ENCODE measurements around the gene HERC3. TPM values are rescaled to one million over a fixed set of nuclear protein-coding genes. Genes with fewer than 3 reads are reported as not detected.

The HERC3 gene
- total and polyA plus RNA-seq, 2 donors from 2014 or later: 6.3 to 58.4 TPM

GRCh38 chr4:88597970-88598660 is 5.8 kb downstream of the HERC3 start:
- H3K27ac ChIP-seq (ENCODE audit: low read depth in 2 of 2, low read length in 2 of 2): no peak overlapping the region
- FAIRE-seq: no peak
- TF ChIP-seq CTCF (IDR thresholded peaks at IDR 0.05; ENCODE audit: borderline replicate concordance, extremely low read depth, insufficient read depth): no peak

GRCh38 chr4:88599298-88599697 is 7.0 kb downstream of the HERC3 start:
- no peak overlapping the region for H3K9ac ChIP-seq (ENCODE audit: low read length in 3 of 3)
- intact Hi-C loops (cut with DNase I): no loop called here

More at GRCh38 chr4:88597970-88598660, 5.8 kb downstream of the HERC3 start:
- intact Hi-C loops (cut with DNase I): no loop called here
- Histone ChIP-seq H3K9me3 (ENCODE audit: control insufficient read depth in 2 of 3, insufficient read depth in 1 of 3, low read length in 3 of 3) (no peaks in the 10 kb centered on the region), H3K4me3 (ENCODE audit: low read length in 3 of 3) (no peak overlapping the region), H3K36me3 (ENCODE audit: control insufficient read depth in 2 of 3, insufficient read depth in 3 of 3, low read length in 3 of 3) (peaks cover 0 to 7% (median 3%) of the 10 kb centered on the region in 3 donors), H3K27me3 (ENCODE audit: control insufficient read depth, insufficient read depth, low read length) (no peaks in the 10 kb centered on the region), H3K4me1 (ENCODE audit: control insufficient read depth in 2 of 3, insufficient read depth in 2 of 3, low read depth in 1 of 3, low read length in 3 of 3) (peaks cover 0 to 21% (median 15%) of the 10 kb centered on the region in 3 donors), H3K9ac (ENCODE audit: low read length in 3 of 3) (no peak overlapping the region)
- no peak for DNase-seq

GRCh38 chr4:88599714-88600113 is 7.4 kb downstream of the HERC3 start:
- TF ChIP-seq CTCF (IDR thresholded peaks at IDR 0.05; ENCODE audit: borderline replicate concordance, extremely low read depth, insufficient read depth): no peak
- Histone ChIP-seq H3K9ac (ENCODE audit: low read length in 3 of 3) (no peak overlapping the region), H3K4me3 (ENCODE audit: low read length in 3 of 3) (peak overlapping the region in 2 of 3 donors; percentile 15 to 20), H3K27me3 (ENCODE audit: control insufficient read depth, insufficient read depth, low read length) (no peaks in the 10 kb centered on the region), H3K36me3 (ENCODE audit: control insufficient read depth in 2 of 3, insufficient read depth in 3 of 3, low read length in 3 of 3) (peaks cover 0 to 7% (median 3%) of the 10 kb centered on the region in 3 donors), H3K9me3 (ENCODE audit: control insufficient read depth in 2 of 3, insufficient read depth in 1 of 3, low read length in 3 of 3) (no peaks in the 10 kb centered on the region), H3K27ac (ENCODE audit: low read depth in 2 of 2, low read length in 2 of 2) (no peak overlapping the region), H3K4me1 (ENCODE audit: control insufficient read depth in 2 of 3, insufficient read depth in 2 of 3, low read depth in 1 of 3, low read length in 3 of 3) (peaks cover 0 to 21% (median 15%) of the 10 kb centered on the region in 3 donors)
- intact Hi-C loops (cut with DNase I): no loop called here
- DNase-seq (no peak), FAIRE-seq (no peak)

More at GRCh38 chr4:88599298-88599697, 7.0 kb downstream of the HERC3 start:
- Histone ChIP-seq H3K9me3 (ENCODE audit: control insufficient read depth in 2 of 3, insufficient read depth in 1 of 3, low read length in 3 of 3) (no peaks in the 10 kb centered on the region), H3K36me3 (ENCODE audit: control insufficient read depth in 2 of 3, insufficient read depth in 3 of 3, low read length in 3 of 3) (peaks cover 0 to 7% (median 3%) of the 10 kb centered on the region in 3 donors), H3K4me1 (ENCODE audit: control insufficient read depth in 2 of 3, insufficient read depth in 2 of 3, low read depth in 1 of 3, low read length in 3 of 3) (peaks cover 0 to 18% (median 15%) of the 10 kb centered on the region in 3 donors), H3K27ac (ENCODE audit: low read depth in 2 of 2, low read length in 2 of 2) (no peak overlapping the region), H3K27me3 (ENCODE audit: control insufficient read depth, insufficient read depth, low read length) (no peaks in the 10 kb centered on the region), H3K4me3 (ENCODE audit: low read length in 3 of 3) (no peak overlapping the region)
- TF ChIP-seq CTCF (IDR thresholded peaks at IDR 0.05; ENCODE audit: borderline replicate concordance, extremely low read depth, insufficient read depth): no peak
- DNase-seq (no peak), FAIRE-seq (no peak)

Measured in kidney (tissue), 14 donors.